ENCODE data around the gene DXO. TPM values are rescaled to one million over a fixed set of nuclear protein-coding genes. Genes with fewer than 3 reads are reported as not detected.
A peak's percentile ranks its signal among the peaks of the same experiment; 100 is the strongest.
"Not testable (repeated sequence)": the region's sequence is repeated elsewhere in the genome, so short reads cannot be mapped to it uniquely, and the experiment has no call there.

The DXO gene
- total RNA-seq, 1 donor from 2014 or later = 16.9 TPM

DNA sequence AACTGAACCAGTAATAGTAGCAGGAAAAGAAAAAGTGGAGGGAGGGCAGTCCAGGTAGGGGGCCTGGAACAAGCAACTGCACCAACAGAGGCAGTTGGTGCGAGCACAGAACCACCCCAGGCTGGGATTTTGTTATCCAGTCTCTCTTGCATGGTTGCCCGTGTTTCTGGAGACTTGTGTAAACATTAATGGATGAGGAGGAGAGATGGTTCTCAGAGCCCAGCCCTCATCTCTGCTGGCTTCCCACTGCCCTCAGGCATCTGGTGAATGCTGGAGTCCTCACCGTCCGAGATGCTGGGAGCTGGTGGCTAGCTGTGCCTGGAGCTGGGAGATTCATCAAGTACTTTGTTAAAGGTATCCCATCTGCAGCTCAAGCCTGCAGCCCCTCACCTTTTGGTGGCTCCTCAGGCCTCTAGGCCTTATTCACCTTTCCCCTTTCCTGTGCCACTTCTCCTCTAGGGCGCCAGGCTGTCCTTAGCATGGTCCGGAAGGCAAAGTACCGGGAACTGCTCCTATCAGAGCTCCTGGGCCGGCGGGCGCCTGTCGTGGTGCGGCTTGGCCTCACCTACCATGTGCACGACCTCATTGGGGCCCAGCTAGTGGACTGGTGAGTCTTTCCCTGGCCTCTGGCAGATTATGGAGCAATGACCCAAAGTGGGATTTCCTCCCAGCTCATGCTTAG, 8.4 kb upstream of the DXO start:
- DNase-seq (ENCODE audit: low read depth) = peak; percentile 26

DNA sequence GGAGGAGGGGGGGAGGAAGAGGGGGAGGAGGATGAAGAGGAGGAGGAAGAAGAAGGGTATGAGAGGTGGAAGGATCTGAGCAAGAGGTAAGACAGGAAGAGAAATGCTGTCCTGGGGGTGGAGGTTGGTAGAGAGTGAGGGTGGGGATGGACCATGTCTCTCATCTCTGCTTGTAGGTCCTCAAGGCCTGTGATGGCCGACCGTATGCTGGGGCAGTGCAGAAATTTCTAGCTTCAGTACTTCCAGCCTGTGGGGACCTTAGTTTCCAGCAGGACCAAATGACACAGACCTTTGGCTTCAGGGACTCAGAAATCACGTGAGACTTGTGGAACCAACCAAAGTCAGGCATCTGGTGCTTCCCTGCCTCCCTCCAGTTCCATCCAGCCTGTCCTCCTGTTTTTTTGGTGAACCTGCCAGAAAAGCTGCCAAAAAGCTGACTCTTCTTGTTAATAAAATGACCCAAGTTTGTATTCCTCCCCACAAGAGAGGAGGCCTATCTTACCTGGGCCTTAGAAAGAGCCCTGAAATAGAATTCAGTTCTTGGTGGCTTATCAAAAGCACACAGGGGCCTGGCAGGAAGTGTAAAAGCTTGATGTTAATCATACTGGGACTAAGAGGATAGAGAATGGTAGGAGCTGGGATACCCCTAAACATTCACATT, 7.4 kb upstream of the DXO start:
- DNase-seq (ENCODE audit: low read depth) = no peak

DNA sequence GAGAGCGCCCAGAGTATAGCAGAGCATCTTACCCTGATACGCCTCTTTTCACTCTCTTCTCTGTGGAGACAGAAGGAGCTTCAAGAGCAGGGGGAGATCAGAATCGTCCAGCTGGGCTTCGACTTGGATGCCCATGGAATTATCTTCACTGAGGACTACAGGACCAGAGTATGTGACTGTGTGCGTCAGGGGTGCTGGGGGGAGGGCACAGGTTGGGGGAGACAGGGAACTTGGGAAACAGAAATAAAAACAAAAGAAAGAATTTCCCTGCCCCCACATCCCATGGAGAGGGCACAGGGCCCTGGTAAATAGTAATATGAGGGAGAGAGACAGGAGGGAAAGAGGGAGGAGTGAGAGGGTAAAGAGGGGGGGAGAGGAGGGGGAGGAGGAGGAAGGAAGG, 6.9 kb upstream of the DXO start:
- no peak for DNase-seq (ENCODE audit: low read depth)

DNA sequence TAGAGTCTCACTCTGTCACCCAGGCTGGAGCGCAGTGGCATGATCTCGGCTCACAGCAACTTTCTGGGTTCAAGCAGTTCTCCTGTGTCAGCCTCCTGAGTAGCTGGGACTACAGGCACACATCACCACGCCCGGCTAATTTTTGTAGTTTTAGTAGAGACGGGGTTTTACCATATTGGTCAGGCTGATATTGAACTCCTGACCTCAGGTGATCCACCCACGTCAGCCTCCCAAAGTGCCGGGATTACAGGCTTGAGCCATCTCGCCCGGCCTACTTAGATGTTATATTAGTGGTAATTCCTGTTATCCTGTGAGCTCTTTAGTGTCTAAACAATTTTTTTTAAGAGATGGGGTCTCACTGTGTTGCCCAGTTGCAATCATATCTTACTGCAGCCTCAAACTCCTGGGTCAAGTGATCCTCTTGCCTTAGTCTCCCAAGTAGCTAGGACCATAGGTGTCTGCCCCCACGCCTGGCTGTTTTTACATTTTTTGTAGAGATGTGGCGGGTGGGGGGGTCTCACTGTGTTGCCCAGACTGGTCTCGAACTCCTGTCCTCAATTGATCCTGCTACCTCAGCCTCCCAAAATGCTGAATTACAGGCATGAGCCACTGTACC, 6.0 kb upstream of the DXO start:
- no peak for DNase-seq (ENCODE audit: low read depth)

DNA sequence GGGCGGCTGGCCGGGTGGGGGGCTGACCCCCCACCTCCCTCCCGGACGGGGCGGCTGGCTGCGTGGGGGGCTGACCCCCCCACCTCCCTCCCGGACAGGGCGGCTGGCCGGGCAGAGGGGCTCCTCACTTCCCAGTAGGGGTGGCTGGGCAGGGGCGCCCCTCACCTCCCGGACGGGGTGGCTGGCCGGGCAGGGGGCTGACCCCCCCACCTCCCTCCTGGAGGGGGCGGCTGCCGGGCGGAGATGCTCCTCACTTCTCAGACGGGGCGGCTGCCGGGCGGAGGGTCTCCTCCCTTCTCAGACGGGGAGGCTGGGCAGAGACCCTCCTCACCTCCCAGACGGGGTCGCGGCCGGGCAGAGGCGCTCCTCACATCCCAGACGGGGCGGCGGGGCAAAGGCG, 4.1 kb upstream of the DXO start:
- not testable (repeated sequence) for DNase-seq (ENCODE audit: low read depth)

DNA sequence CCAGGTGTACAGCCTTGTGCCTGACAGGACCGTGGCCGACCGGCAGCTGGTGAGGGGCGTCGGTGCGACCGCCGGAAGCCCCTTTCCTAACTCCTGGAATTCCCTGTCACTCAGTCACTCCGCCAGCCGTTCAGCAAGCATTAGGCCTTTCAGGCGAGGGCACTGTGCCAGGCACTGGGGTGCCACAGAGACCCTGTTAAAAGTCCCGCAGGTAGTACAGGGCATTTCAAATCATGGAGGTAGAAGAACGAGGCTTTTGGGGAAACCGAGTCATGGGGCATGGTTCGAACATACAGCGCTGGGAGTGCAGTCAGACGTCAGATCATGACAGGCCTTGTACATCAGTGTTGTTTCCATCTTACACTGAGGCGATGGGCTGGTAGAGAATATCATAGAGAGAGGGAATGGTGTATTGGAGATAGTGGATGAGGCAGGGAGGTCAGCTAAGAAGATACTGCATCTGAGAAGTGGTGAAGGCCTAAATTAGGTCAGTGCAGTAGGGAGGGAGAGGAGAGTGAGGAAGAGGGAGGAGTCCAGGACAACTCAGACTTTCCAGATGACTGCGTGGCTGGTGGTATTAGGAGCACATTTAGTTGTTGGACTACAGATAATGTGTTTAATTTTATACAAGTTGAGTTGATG, 892 bp upstream of the DXO start:
- peak; percentile 16 for DNase-seq (ENCODE audit: low read depth)

DNA sequence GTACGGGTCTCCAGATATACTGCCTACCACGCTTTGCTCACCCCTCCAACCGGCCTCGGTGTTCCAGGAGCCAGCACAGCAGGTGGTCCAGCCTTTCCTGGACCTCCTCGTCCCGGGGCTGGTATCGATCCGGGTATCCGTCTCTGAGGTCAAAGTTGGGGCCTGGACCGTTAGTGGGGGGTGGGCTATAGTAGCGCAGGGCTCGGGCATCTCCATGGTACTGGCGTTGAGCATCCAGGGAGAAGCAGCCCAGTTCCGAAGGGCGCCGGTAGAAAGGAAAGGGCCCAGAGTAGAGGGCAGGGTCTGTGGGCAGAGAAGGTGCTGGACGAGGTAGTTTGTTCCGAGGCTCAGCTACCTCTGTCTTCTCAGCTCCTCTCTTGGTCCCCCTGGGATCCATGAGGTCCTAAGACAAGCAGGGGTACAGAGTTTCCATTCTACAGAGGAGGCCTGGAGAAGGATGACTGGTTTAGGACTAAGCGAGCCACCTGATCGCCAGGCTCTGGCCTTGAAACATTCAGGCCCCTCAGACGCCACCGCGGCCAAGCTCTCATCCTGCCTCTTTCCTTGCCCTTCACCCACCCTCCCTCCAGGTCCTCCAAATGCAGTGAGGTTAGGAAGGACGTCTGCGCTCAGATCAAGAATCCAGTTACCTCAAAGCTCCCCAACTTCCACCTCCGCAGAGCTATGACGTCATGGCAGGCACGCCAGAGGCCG, 502 bp downstream of the DXO start:
- no peak for DNase-seq (ENCODE audit: low read depth)

DNA sequence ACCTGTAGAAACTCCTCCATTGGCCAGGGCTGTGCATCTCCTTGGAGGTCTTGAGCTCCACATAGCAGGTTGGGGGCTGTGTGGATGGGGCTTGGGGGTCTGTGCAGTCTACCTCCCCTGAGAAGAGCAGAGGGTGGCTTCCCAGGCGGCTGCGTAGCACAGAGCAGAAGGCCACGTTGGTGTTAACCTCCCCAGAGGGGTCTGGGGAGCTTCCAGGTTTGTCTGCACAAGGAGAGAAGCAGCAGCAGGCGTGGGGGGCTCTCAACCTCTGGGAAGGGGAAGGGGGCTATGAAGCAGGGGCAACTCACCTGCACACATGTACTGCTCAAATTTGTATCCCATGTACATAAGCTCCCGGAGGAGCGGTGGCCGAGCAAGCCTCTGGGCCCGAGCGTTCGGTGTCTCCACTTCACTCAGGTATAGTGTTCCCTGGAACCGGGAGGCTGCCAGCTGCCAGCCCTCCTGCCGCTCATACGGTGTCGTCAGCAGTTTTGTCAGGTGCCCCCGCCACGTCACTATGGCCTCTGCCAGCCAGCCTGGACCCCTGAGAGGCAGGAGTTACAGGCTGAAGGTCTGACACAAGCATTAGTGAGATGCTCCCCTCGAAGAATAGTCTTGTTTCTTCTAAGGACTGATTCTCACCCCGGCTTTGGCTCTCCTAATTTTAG, 1.2 kb downstream of the DXO start:
- no peak for DNase-seq (ENCODE audit: low read depth)

DNA sequence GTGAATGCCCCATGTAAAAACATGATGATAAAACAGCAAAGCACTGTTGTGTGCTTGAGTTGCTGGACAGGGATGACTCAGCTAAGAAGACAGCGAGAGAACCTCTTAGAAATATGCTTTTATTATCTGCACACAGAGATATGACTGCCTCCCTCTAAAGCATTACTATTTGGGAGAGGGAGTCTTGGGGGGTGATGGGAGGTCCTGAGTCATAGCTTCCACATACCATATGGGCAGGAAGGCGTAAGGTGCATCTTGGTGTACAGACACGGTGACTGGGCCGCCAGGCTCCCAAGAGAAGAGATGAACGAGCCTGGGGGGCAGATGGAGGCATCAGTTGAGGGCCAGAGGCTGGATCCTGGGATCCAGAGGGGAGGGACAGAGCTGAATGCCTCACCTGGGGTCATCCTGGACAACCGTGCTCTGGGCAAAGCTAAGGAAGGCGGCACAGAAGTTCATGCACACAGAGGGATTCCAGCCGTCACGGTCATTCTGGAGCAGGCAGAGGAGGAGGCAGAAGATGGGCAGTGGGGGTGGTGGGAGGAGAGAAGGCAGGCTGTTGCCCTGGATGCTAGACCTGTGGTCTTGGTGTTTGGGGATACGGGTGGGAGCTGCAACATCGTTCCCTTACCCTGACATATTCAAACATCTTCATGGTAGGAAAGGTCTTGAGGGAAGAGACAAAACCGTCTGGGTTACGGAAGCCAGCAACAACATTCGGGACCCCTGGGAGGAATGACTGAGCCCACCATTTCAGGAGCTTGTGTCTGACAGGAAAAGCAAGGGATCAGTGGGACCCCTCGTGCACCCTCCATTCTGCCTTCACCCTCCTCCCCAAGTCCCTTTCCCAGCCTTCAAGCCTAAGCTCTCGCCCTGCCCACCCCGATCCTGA, 2.0 kb downstream of the DXO start:
- no peak for DNase-seq (ENCODE audit: low read depth)

DNA sequence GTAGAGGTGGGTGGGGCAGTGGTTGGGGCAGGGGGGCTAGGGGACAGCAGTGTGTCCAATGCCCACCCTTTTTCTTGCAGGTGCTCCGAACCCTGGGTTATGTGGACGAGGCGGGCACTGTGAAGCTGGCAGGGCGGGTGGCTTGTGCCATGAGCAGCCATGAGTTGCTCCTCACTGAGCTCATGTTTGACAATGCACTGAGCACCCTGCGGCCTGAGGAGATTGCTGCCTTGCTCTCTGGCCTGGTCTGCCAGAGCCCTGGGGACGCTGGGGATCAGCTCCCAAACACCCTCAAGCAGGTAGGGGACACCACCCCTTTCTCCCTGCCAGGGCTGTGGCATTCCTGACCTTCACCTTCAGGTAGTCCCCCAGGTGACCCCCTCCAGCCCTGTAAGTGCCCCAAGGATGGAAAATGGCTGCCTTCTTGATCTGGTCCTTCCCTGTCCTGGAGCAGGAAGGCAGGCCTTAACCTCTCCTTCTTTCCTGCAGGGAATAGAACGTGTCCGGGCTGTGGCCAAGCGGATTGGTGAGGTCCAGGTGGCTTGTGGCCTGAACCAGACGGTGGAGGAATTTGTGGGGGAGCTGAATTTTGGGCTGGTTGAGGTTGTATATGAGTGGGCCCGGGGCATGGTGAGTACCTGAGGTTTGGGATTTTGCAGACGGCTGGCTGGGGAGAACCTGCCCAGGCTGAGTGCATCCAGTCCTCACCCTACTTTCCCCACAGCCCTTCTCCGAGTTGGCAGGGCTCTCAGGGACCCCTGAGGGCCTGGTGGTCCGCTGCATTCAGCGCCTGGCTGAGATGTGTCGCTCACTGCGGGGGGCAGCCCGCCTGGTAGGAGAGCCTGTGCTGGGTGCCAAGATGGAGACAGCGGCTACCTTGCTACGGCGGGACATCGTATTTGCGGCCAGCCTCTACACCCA, 2.9 kb downstream of the DXO start:
- DNase-seq (ENCODE audit: low read depth) = no peak

DNA sequence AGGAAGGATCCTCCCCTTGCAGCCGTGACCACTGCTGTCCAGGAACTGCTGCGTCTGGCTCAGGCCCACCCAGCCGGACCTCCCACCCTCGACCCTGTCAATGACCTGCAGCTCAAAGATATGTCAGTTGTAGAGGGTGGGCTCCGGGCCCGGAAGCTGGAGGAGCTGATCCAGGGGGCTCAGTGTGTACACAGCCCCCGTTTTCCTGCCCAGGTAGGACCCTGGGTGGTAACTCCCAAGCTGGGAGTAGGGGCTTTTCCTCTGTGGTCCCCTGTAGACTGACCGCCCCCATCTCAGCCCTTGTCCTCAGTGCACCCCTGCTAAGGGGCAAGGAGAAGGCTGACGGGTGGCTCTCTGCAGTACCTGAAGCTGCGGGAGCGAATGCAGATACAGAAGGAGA, 3.6 kb downstream of the DXO start:
- DNase-seq (ENCODE audit: low read depth) = no peak

DNA sequence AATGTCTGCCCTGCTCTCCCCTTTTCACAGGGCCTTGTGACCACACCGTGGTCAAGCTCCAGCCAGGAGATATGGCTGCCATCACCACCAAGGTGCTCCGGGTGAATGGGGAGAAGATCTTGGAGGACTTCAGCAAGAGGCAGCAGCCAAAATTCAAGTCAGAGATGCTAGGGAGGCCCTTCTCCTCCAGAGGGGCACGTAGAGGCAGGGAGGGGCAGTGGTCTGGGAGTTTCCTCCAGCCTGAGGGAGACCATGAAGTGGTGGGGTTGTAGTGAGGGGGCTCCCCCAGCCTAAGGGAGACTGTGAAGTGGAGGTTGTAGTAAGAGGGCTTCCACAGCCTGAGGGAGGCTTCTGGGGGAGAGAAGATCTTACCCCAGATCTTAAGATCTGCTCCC, 4.0 kb downstream of the DXO start:
- DNase-seq (ENCODE audit: low read depth) = no peak

DNA sequence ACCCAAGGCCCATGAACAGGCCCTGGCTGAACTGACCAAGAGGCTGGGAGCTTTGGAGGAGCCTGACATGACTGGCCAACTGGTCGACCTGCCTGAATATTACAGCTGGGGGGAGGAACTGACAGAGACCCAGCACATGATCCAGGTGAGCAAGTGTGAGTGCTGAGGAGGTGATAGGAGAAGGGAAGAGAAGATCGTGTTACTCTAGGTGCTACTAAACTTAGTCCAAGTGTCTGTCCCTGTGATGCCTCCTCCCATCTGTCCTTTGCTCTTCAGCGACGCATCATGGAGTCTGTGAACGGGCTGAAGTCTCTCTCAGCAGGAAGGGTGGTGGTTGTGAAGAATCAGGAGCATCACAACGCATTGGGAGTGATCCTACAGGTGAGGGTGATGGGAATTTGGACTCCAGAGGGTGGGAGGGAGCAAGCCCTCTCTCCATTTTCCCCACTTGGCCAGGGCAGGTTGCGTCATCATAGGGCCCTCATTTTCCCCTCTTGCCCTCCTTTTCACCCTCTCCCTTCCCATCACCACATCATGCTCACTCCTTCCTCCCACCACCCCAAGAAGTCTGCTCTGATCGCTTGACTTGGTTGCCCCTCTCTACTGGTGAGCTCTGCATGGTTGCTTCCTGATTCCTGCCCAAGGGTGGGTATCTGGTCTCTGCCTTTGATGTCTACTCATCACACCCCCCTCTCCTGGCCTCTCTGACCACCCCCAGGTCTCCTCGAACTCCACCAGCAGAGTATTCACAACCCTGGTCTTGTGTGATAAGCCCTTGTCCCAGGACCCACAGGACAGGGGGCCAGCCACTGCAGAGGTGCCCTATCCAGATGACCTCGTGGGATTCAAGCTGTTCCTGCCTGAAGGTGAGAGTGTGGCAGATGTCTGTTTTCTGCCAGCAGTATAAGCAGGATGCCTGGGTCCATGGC, 4.7 kb downstream of the DXO start:
- DNase-seq (ENCODE audit: low read depth) = no peak

DNA sequence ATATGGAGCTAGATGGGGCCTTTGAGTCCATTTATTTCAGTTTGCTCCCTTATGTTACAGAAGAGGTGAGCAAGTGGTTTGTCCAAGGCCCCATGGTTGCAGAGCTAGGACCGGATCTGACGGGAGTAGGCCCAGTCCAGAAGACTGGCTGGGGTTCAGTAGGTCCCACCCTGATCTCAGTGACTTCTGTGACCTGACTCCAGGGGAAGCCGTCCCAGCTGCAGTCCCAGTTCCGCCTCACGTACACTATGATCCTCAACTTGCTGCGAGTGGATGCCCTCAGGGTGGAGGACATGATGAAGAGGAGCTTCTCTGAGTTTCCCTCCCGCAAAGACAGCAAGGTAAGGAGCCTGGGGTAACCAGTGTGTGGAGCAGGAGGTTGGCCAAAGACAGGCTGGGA, 5.4 kb downstream of the DXO start:
- no peak for DNase-seq (ENCODE audit: low read depth)

DNA sequence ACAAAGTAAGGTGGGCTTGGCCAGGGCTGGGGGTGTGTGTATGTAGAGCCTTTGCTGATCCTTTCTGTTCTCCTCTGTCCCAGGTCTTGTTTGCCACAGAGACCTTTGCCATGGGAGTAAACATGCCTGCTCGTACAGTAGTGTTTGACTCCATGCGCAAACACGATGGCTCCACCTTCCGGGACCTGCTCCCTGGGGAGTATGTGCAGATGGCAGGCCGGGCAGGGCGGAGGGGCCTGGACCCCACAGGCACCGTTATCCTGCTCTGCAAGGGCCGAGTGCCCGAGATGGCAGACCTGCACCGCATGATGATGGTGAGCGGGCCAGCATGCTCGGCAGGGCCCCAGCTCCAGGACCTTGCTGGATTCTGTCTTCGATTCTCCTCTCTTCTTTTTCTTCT, 6.2 kb downstream of the DXO start:
- DNase-seq (ENCODE audit: low read depth) = no peak

DNA sequence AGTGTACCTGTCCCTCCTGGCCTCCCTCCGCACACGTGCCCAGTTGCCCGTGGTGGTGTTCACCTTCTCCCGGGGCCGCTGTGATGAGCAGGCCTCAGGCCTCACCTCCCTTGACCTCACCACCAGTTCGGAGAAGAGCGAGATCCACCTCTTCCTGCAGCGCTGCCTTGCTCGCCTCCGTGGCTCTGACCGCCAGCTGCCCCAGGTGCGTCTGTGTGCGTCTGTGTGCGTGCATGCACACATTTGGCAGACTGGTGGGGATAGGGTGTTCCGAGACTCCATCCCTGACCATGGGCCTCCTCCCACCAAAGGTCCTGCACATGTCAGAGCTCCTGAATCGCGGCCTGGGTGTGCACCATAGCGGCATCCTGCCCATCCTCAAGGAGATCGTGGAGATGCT, 8.0 kb downstream of the DXO start:
- no peak for DNase-seq (ENCODE audit: low read depth)

DNA sequence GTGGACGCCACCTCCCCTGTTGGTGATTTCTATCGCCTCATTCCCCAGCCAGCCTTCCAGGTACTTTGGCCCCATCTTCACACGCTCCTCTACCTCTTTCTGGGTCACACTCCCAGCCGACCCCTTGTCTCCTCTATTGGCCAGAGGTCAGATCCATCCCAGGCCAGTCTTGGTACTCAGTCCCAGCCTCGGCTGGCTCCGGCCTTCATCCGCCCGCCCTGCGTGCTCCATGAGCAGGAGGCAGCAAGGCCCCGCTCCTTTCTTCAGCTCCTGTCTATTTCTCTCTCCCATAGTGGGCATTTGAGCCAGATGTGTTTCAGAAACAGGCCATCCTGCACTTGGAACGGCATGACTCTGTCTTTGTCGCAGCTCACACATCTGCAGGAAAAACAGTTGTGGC, 10.3 kb downstream of the DXO start:
- no peak for DNase-seq (ENCODE audit: low read depth)

All from renal cortical epithelial cell (primary cell).